Measurements from ENCODE around the gene DCTN2. TPM values are rescaled to one million over a fixed set of nuclear protein-coding genes. Genes with fewer than 3 reads are reported as not detected.

Gene DCTN2
- total RNA-seq, 2 donors from 2014 or later, result 94.9 to 99.0 TPM

- Mint-ChIP-seq H3K27ac (no peak overlapping the region), H3K27me3 (ENCODE audit: low read depth) (peaks cover 13% of the 10 kb centered on the region), H3K4me3 (peak overlapping the region; percentile 88 to 90), H3K9me3 (no peaks in the 10 kb centered on the region), H3K36me3 (ENCODE audit: insufficient read depth in 2 of 2) (peaks cover 0 to 4% of the 10 kb centered on the region in 2 donors), H3K4me1 (ENCODE audit: low read depth) (peaks cover 50% of the 10 kb centered on the region)
- no peak for DNase-seq
- ATAC-seq (replicated peaks in 1 of 2), result no peak
Measured at GRCh38 chr12:57550641-57551549, 3.9 kb upstream of the DCTN2 start.

GRCh38 chr12:57549909-57550640 is 3.1 kb upstream of the DCTN2 start, which contains the start of gene KIF5A:
Gene KIF5A, plus strand, starts transcription at chr12:57550044. Its CDS starts 228 bp downstream, at chr12:57550272.
- Mint-ChIP-seq H3K4me1 (ENCODE audit: low read depth) (peaks cover 58% of the 10 kb centered on the region), H3K4me3 (peak within 1 kb of the TSS; percentile 88 to 90), H3K9me3 (no peaks in the 10 kb centered on the region), H3K27ac (no peak within 1 kb of the TSS), H3K27me3 (ENCODE audit: low read depth) (peaks cover 13% of the 10 kb centered on the region), H3K36me3 (ENCODE audit: insufficient read depth in 2 of 2) (peaks cover 3 to 4% of the 10 kb centered on the region in 2 donors)
- ATAC-seq (replicated peaks in 1 of 2), result peak; percentile 67
- peak; percentile 80 to 81 for DNase-seq

- H3K27ac Mint-ChIP-seq, result no peak overlapping the region
- H3K27me3 Mint-ChIP-seq (ENCODE audit: low read depth), result peaks cover 13% of the 10 kb centered on the region
- DNase-seq, result no peak
- peaks cover 63% of the 10 kb centered on the region for H3K4me1 Mint-ChIP-seq (ENCODE audit: low read depth)
- H3K4me3 Mint-ChIP-seq, result peak overlapping the region; percentile 88 to 90
- peaks cover 4% of the 10 kb centered on the region in 2 donors for H3K36me3 Mint-ChIP-seq (ENCODE audit: insufficient read depth in 2 of 2)
- H3K9me3 Mint-ChIP-seq, result no peaks in the 10 kb centered on the region
- ATAC-seq (replicated peaks in 1 of 2), result no peak
Measured at GRCh38 chr12:57549203-57549908, 2.4 kb upstream of the DCTN2 start.

GRCh38 chr12:57548488-57548887 is 1.5 kb upstream of the DCTN2 start:
- DNase-seq, result no peak
- no peak for ATAC-seq (replicated peaks in 1 of 2)
- no peaks in the 10 kb centered on the region for H3K9me3 Mint-ChIP-seq
- H3K27me3 Mint-ChIP-seq (ENCODE audit: low read depth), result peaks cover 13% of the 10 kb centered on the region
- H3K4me1 Mint-ChIP-seq (ENCODE audit: low read depth), result peaks cover 63% of the 10 kb centered on the region
- peak overlapping the region; percentile 36 for H3K27ac Mint-ChIP-seq
- H3K36me3 Mint-ChIP-seq (ENCODE audit: insufficient read depth in 2 of 2), result peaks cover 4% of the 10 kb centered on the region in 2 donors
- H3K4me3 Mint-ChIP-seq, result peak overlapping the region; percentile 46 to 90

DNA sequence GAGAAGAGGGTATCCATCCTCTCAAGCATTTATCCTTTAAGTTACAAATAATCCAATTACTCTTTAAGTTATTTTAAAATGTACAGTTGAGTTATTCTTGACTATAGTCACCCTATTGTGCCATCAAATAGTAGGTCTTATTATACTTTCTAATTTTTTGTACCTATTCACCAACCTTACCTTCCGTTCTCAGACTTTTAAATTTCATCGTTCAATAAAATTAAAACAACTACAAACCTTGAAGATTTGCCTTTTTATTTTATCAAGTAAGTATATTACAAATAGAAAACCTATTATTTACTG is 972 bp upstream of the DCTN2 start:
- ATAC-seq (replicated peaks in 1 of 2) (no peak), DNase-seq (no peak)
- Mint-ChIP-seq H3K27me3 (ENCODE audit: low read depth) (peaks cover 13% of the 10 kb centered on the region), H3K4me3 (peak overlapping the region in 1 of 2 donors; percentile 98), H3K4me1 (ENCODE audit: low read depth) (peaks cover 63% of the 10 kb centered on the region), H3K9me3 (no peaks in the 10 kb centered on the region), H3K36me3 (ENCODE audit: insufficient read depth in 2 of 2) (peaks cover 4% of the 10 kb centered on the region in 2 donors), H3K27ac (peak overlapping the region; percentile 36)

DNA sequence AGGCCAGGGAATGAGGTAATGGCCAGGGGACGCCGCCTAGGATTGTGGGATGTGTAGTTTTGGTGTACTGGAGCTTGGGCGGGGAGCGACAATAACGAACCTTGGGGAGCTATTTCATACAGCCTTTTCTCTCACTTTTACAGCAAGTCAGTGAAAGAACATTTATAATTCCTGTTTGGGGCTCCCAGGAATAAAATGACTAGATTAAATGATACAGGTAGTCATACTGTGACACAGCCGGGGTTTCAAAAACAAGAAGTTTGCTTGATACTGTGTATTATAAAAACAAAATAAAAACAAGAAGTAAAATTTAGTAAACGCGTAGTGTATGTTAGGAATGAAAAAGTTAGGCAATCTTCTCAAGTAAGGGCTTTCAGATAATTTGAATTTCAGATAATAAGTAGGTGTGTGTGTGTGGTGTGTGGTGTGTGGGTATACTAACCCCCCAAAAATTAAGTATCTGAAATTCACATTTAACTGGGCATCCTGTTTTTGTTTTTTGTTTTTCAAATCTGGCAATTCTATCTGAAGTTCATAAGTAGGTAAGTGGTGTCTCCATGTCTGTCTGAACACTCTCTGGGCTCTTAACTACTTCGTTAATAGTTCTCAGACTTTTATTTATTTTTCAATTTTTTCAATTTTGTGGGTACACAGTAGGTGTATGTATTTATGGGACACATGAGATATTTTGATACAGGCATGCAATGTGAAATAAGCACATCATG is 458 bp upstream of the DCTN2 start:
- Mint-ChIP-seq H3K4me3 (peak overlapping the region; percentile 74 to 98), H3K27ac (peak overlapping the region; percentile 75), H3K36me3 (ENCODE audit: insufficient read depth in 2 of 2) (peaks cover 4% of the 10 kb centered on the region in 2 donors), H3K27me3 (ENCODE audit: low read depth) (peaks cover 13% of the 10 kb centered on the region), H3K4me1 (ENCODE audit: low read depth) (peaks cover 63% of the 10 kb centered on the region), H3K9me3 (no peaks in the 10 kb centered on the region)
- DNase-seq (no peak), ATAC-seq (replicated peaks in 1 of 2) (no peak)

- no peak for ATAC-seq (replicated peaks in 1 of 2)
- H3K4me3 Mint-ChIP-seq, result peak overlapping the region; percentile 74 to 98
- peaks cover 4% of the 10 kb centered on the region in 2 donors for H3K36me3 Mint-ChIP-seq (ENCODE audit: insufficient read depth in 2 of 2)
- H3K9me3 Mint-ChIP-seq, result no peaks in the 10 kb centered on the region
- DNase-seq, result peak in 1 of 2 donors; percentile 19
- peak overlapping the region; percentile 91 for H3K27ac Mint-ChIP-seq
- H3K27me3 Mint-ChIP-seq (ENCODE audit: low read depth), result peaks cover 13% of the 10 kb centered on the region
- peaks cover 57% of the 10 kb centered on the region for H3K4me1 Mint-ChIP-seq (ENCODE audit: low read depth)
Measured at GRCh38 chr12:57545809-57546437, 1.1 kb downstream of the DCTN2 start.

- H3K4me1 Mint-ChIP-seq (ENCODE audit: low read depth), result peaks cover 35% of the 10 kb centered on the region
- ATAC-seq (replicated peaks in 1 of 2) (no peak), DNase-seq (no peak)
- peaks cover 4% of the 10 kb centered on the region for H3K27me3 Mint-ChIP-seq (ENCODE audit: low read depth)
- H3K36me3 Mint-ChIP-seq (ENCODE audit: insufficient read depth in 2 of 2), result peaks cover 4 to 5% of the 10 kb centered on the region in 2 donors
- no peak overlapping the region for H3K4me3 Mint-ChIP-seq
- no peak overlapping the region for H3K27ac Mint-ChIP-seq
- H3K9me3 Mint-ChIP-seq, result no peaks in the 10 kb centered on the region
Measured at GRCh38 chr12:57543581-57543980, 3.4 kb downstream of the DCTN2 start.

DNA sequence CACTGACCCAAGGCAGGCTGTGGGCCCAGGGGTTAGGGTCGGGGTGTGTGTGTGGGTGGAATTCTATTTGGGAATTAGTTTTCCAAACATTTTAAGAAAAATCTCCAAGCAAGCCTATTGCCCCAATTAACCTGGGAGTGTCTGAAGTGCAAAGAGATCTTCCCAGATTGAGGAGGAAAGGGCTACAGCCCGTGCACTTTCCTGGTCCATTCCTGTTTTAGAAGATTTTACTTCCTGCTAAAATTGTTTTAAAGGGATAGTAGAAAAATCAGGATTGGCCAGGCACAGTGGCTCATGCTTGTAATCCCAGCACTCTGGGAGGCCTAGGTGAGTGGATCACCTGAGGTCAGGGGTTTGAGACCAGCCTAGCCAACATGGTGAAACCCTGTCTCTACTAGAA is 5.3 kb downstream of the DCTN2 start:
- H3K4me3 Mint-ChIP-seq, result no peak overlapping the region
- H3K4me1 Mint-ChIP-seq (ENCODE audit: low read depth), result peaks cover 20% of the 10 kb centered on the region
- H3K27me3 Mint-ChIP-seq (ENCODE audit: low read depth), result no peaks in the 10 kb centered on the region
- H3K9me3 Mint-ChIP-seq, result no peaks in the 10 kb centered on the region
- no peak for ATAC-seq (replicated peaks in 1 of 2)
- H3K36me3 Mint-ChIP-seq (ENCODE audit: insufficient read depth in 2 of 2), result peaks cover 7 to 8% of the 10 kb centered on the region in 2 donors
- no peak overlapping the region for H3K27ac Mint-ChIP-seq
- DNase-seq, result no peak

GRCh38 chr12:57541001-57541400 is 6.0 kb downstream of the DCTN2 start:
- H3K36me3 Mint-ChIP-seq (ENCODE audit: insufficient read depth in 2 of 2), result peaks cover 4 to 8% of the 10 kb centered on the region in 2 donors
- H3K27ac Mint-ChIP-seq, result no peak overlapping the region
- ATAC-seq (replicated peaks in 1 of 2), result no peak
- H3K4me1 Mint-ChIP-seq (ENCODE audit: low read depth), result peaks cover 15% of the 10 kb centered on the region
- no peaks in the 10 kb centered on the region for H3K27me3 Mint-ChIP-seq (ENCODE audit: low read depth)
- no peak overlapping the region for H3K4me3 Mint-ChIP-seq
- no peaks in the 10 kb centered on the region for H3K9me3 Mint-ChIP-seq
- DNase-seq, result no peak

- DNase-seq (no peak), ATAC-seq (replicated peaks in 1 of 2) (no peak)
- no peaks in the 10 kb centered on the region for H3K4me1 Mint-ChIP-seq (ENCODE audit: low read depth)
- no peak overlapping the region for H3K27ac Mint-ChIP-seq
- H3K4me3 Mint-ChIP-seq, result no peak overlapping the region
- H3K36me3 Mint-ChIP-seq (ENCODE audit: insufficient read depth in 2 of 2), result peaks cover 4 to 8% of the 10 kb centered on the region in 2 donors
- no peaks in the 10 kb centered on the region for H3K27me3 Mint-ChIP-seq (ENCODE audit: low read depth)
- no peaks in the 10 kb centered on the region for H3K9me3 Mint-ChIP-seq
Measured at GRCh38 chr12:57539134-57539768, 7.7 kb downstream of the DCTN2 start.

DNA sequence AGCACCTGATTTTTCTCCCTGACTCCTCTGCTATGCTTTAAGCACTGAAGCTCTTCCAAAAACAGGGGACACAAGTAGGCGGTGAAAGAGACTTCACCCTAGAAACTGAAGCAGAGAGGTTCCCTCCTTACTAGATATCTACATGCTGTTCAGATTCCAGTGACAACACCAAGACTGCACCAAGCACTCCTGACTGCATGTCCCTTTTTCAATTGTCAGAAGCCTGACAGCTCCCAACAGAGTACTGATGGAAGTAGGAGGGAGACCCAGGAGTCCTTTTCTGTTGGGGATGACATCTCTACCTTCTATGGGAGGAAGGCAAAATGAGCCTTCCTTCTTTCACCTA is 10.4 kb downstream of the DCTN2 start:
- no peak for ATAC-seq (replicated peaks in 1 of 2)
- Mint-ChIP-seq H3K4me1 (ENCODE audit: low read depth) (no peaks in the 10 kb centered on the region), H3K9me3 (no peaks in the 10 kb centered on the region), H3K36me3 (ENCODE audit: insufficient read depth in 2 of 2) (peaks cover 7 to 24% of the 10 kb centered on the region in 2 donors), H3K4me3 (no peak overlapping the region), H3K27ac (peak overlapping the region; percentile 17), H3K27me3 (ENCODE audit: low read depth) (no peaks in the 10 kb centered on the region)
- DNase-seq, result no peak
